Neural progenitor cell (in vitro differentiated cells): ENCODE results near the gene MAP3K7CL. TPM values are rescaled to one million over a fixed set of nuclear protein-coding genes. Genes with fewer than 3 reads are reported as not detected.

Experiments used
- DNase-seq: peaks from one replicate; pipeline ENCODE4 v3.0.0-alpha.2; 2016; ENCODE audit warnings: low spot score
- H2AFZ ChIP-seq: fragments of 200-600 bp; sonication (generic); replicated peaks from 2 replicates; pipeline ENCODE4 v1.6.1; 2016; ENCODE audit warnings: antibody characterized with exemption
- H3F3A ChIP-seq: fragments of 200-600 bp; sonication (generic); 2 replicates; pipeline ENCODE4 v1.6.1; 2016; ENCODE audit warnings: antibody characterized with exemption, low read depth
- H3K27ac ChIP-seq: fragments of 200-600 bp; sonication (generic); 2 replicates; pipeline ENCODE4 v1.5.1; 2016; ENCODE audit warnings: mild to moderate bottlenecking
- H3K27me3 ChIP-seq: fragments of 200-600 bp; sonication (generic); 2 replicates; pipeline ENCODE4 v1.6.1; 2016; ENCODE audit warnings: mild to moderate bottlenecking, moderate library complexity
- H3K36me3 ChIP-seq: fragments of 200-600 bp; sonication (generic); 2 replicates; pipeline ENCODE4 v1.5.1; 2016
- H3K4me1 ChIP-seq: fragments of 200-600 bp; sonication (generic); 2 replicates; pipeline ENCODE4 v1.6.1; 2016; ENCODE audit warnings: mixed run types
- H3K4me2 ChIP-seq: fragments of 200-600 bp; sonication (generic); 2 replicates; pipeline ENCODE4 v1.6.1; 2016
- H3K4me3 ChIP-seq: fragments of 200-600 bp; sonication (generic); 2 replicates; pipeline ENCODE4 v1.5.1; 2016
- H3K79me2 ChIP-seq: fragments of 200-600 bp; sonication (generic); 2 replicates; pipeline ENCODE4 v1.6.1; 2016; ENCODE audit warnings: low read depth
- H3K9ac ChIP-seq: fragments of 200-600 bp; sonication (generic); 2 replicates; pipeline ENCODE4 v1.6.1; 2016
- H3K9me3 ChIP-seq: fragments of 200-600 bp; sonication (generic); 2 replicates; pipeline ENCODE4 v1.5.1; 2016; ENCODE audit warnings: low read depth
- H4K20me1 ChIP-seq: fragments of 200-600 bp; sonication (generic); 2 replicates; pipeline ENCODE4 v1.6.1; 2016; ENCODE audit warnings: low read depth
- H3K27ac Mint-ChIP-seq: 3 replicates; pipeline ENCODE4 v1.8.0; 2021; ENCODE audit warnings: mixed read lengths
- H3K27me3 Mint-ChIP-seq: 2 replicates; pipeline ENCODE4 v1.8.0; 2022; ENCODE audit warnings: low read depth, mild to moderate bottlenecking, inconsistent platforms, moderate library complexity, mixed read lengths; ENCODE audit not compliant: insufficient read depth
- H3K36me3 Mint-ChIP-seq: 3 replicates; pipeline ENCODE4 v1.8.0; 2021; ENCODE audit warnings: mixed read lengths
- H3K4me1 Mint-ChIP-seq: 3 replicates; pipeline ENCODE4 v1.8.0; 2021; ENCODE audit warnings: mixed read lengths
- H3K4me3 Mint-ChIP-seq: 3 replicates; pipeline ENCODE4 v1.8.0; 2021; ENCODE audit warnings: mild to moderate bottlenecking, moderate library complexity, mixed read lengths
- H3K9me3 Mint-ChIP-seq: 3 replicates; pipeline ENCODE4 v1.8.0; 2020; ENCODE audit warnings: mixed read lengths
- EZH2 ChIP-seq: fragments of 200-600 bp; sonication (generic); IDR thresholded peaks from 2 replicates; pipeline ENCODE4 v1.6.1; 2017; ENCODE audit warnings: antibody characterized with exemption, mild to moderate bottlenecking, moderate library complexity
- EZH2phosphoT487 ChIP-seq: fragments of 200-600 bp; sonication (generic); IDR thresholded peaks from 2 replicates; pipeline ENCODE4 v1.6.1; 2017; ENCODE audit warnings: antibody characterized with exemption
- total RNA-seq: library from RNA; depleted of rRNA; stranded (reverse); fragments of >200 nt; gene quantifications from 2 replicates; pipeline ENCODE4 v1.2.3, GENCODE V29; 2015; ENCODE audit warnings: low replicate concordance
- TF ChIP-seq, protein P1 (sequence below): fragments of 200-600 bp; sonication (generic); IDR thresholded peaks from 2 replicates; pipeline ENCODE4 v1.5.1; 2017; ENCODE audit warnings: antibody characterized with exemption, mild to moderate bottlenecking

The MAP3K7CL gene
- total RNA-seq, 1 donor from 2014 or later: not detected

DNA sequence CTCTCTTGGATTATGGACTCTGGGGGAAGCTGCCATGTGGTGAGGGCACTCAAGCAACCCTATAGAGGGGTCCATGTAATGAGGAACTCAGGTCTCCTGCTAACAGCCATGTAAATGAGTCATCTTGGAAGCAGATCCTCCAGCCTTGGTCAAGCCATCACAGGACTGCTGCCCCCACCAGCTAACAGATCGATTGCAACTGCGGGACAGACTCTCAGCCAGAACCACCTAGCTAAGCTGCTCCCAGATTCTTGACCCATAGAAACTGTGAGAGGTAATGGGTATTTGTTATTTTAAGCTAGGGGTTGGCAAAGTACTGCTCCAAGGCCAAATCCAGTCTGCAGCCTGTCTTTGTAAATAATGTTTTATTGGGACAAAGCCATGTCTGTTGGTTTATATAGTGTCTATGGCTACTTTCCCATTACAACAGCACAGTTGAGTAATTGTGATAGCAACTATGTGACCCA is 27.6 kb upstream of the MAP3K7CL start:
- Histone ChIP-seq H3K27ac (no peak overlapping the region), H3K4me1 (peaks cover 14% of the 10 kb centered on the region), H3K79me2 (no peaks in the 10 kb centered on the region), H3K27me3 (no peaks in the 10 kb centered on the region), H3K9me3 (no peaks in the 10 kb centered on the region), H3K4me2 (no peak overlapping the region), H3K4me3 (no peak overlapping the region), H4K20me1 (no peaks in the 10 kb centered on the region), H2AFZ (no peak overlapping the region), H3F3A (peaks cover 17% of the 10 kb centered on the region), H3K9ac (no peak overlapping the region), H3K36me3 (no peaks in the 10 kb centered on the region)
- DNase-seq: no peak
- peaks cover 9% of the 10 kb centered on the region for H3K9me3 Mint-ChIP-seq
- H3K4me1 Mint-ChIP-seq: peaks cover 18% of the 10 kb centered on the region
- no peak overlapping the region for H3K4me3 Mint-ChIP-seq
- TF ChIP-seq EZH2phosphoT487 (no peak), EZH2 (no peak)
- TF ChIP-seq, protein P1, sequence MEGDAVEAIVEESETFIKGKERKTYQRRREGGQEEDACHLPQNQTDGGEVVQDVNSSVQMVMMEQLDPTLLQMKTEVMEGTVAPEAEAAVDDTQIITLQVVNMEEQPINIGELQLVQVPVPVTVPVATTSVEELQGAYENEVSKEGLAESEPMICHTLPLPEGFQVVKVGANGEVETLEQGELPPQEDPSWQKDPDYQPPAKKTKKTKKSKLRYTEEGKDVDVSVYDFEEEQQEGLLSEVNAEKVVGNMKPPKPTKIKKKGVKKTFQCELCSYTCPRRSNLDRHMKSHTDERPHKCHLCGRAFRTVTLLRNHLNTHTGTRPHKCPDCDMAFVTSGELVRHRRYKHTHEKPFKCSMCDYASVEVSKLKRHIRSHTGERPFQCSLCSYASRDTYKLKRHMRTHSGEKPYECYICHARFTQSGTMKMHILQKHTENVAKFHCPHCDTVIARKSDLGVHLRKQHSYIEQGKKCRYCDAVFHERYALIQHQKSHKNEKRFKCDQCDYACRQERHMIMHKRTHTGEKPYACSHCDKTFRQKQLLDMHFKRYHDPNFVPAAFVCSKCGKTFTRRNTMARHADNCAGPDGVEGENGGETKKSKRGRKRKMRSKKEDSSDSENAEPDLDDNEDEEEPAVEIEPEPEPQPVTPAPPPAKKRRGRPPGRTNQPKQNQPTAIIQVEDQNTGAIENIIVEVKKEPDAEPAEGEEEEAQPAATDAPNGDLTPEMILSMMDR: no peak
- H3K27ac Mint-ChIP-seq: no peak overlapping the region
- peaks cover 3% of the 10 kb centered on the region for H3K27me3 Mint-ChIP-seq
- no peaks in the 10 kb centered on the region for H3K36me3 Mint-ChIP-seq

DNA sequence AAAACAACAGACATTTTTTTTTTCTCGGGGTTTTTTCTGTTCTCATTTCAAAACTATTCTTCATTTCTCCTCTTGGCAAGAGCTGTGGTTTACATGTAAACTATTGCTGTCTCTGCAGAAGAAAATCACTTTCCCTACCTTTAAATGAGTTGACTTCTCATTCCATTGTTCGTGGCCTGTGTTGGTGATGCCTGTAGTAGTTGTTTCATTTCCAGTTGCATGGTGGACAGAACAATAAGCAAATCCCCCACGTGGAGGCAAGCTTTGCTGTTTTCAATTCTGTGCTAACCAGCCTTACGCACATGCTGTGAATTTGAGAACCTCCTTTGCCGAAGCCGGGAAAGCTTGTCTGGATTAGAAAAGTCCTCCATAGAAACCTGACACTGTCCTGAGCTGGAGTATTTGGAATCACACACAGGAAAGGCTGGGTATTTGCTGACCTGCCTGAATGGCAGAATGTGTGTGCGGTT is 26.2 kb upstream of the MAP3K7CL start:
- peak overlapping the region; percentile 95 for H3K27ac Mint-ChIP-seq
- H3K4me1 Mint-ChIP-seq: peaks cover 18% of the 10 kb centered on the region
- Histone ChIP-seq H2AFZ (peak overlapping the region; percentile 58), H3K4me3 (no peak overlapping the region), H3F3A (peaks cover 17% of the 10 kb centered on the region), H3K4me2 (peak overlapping the region; percentile 42), H3K4me1 (peaks cover 14% of the 10 kb centered on the region), H4K20me1 (no peaks in the 10 kb centered on the region), H3K9ac (no peak overlapping the region), H3K79me2 (no peaks in the 10 kb centered on the region), H3K9me3 (no peaks in the 10 kb centered on the region), H3K36me3 (no peaks in the 10 kb centered on the region), H3K27me3 (no peaks in the 10 kb centered on the region), H3K27ac (peak overlapping the region; percentile 53)
- H3K9me3 Mint-ChIP-seq: peaks cover 9% of the 10 kb centered on the region
- no peaks in the 10 kb centered on the region for H3K36me3 Mint-ChIP-seq
- no peak for TF ChIP-seq EZH2
- TF ChIP-seq, protein P1: no peak
- no peak for TF ChIP-seq EZH2phosphoT487
- H3K4me3 Mint-ChIP-seq: no peak overlapping the region
- DNase-seq: peak; percentile 82
- H3K27me3 Mint-ChIP-seq: peaks cover 3% of the 10 kb centered on the region

DNA sequence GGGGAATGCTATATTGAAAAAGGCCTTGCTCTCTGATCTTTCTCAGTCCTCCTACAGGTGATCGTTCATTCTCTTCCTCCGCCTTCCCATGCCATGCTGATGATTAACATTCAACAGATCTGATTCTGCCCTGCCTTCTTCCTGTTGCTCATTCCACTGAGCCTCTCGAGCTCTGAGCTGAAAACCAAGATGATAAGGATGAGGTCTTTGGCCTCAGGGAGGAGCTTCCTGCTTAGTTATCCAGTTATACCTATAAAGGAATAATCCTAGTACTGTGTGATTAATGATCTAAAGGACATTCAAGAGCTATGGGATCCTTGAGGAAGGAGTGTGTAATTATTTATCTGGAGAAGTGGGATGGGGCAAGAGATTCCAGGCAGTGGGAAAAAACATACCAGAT is 25.2 kb upstream of the MAP3K7CL start:
- no peaks in the 10 kb centered on the region for H3K9me3 ChIP-seq
- H3K27ac ChIP-seq: peak overlapping the region; percentile 53
- H3K4me1 ChIP-seq: peaks cover 14% of the 10 kb centered on the region
- no peaks in the 10 kb centered on the region for H4K20me1 ChIP-seq
- H3K9me3 Mint-ChIP-seq: peaks cover 7% of the 10 kb centered on the region
- DNase-seq: no peak
- no peak overlapping the region for H3K27ac Mint-ChIP-seq
- H3K9ac ChIP-seq: no peak overlapping the region
- peaks cover 2% of the 10 kb centered on the region for H3K27me3 Mint-ChIP-seq
- H3K36me3 ChIP-seq: no peaks in the 10 kb centered on the region
- no peaks in the 10 kb centered on the region for H3K79me2 ChIP-seq
- TF ChIP-seq EZH2phosphoT487 (no peak), EZH2 (no peak)
- TF ChIP-seq, protein P1: no peak
- H3K4me2 ChIP-seq: no peak overlapping the region
- peaks cover 15% of the 10 kb centered on the region for H3K4me1 Mint-ChIP-seq
- H2AFZ ChIP-seq: no peak overlapping the region
- peaks cover 17% of the 10 kb centered on the region for H3F3A ChIP-seq
- no peaks in the 10 kb centered on the region for H3K27me3 ChIP-seq
- H3K4me3 ChIP-seq: no peak overlapping the region
- no peaks in the 10 kb centered on the region for H3K36me3 Mint-ChIP-seq
- H3K4me3 Mint-ChIP-seq: no peak overlapping the region
